ENCODE measurements around the gene ELP4.

DNA sequence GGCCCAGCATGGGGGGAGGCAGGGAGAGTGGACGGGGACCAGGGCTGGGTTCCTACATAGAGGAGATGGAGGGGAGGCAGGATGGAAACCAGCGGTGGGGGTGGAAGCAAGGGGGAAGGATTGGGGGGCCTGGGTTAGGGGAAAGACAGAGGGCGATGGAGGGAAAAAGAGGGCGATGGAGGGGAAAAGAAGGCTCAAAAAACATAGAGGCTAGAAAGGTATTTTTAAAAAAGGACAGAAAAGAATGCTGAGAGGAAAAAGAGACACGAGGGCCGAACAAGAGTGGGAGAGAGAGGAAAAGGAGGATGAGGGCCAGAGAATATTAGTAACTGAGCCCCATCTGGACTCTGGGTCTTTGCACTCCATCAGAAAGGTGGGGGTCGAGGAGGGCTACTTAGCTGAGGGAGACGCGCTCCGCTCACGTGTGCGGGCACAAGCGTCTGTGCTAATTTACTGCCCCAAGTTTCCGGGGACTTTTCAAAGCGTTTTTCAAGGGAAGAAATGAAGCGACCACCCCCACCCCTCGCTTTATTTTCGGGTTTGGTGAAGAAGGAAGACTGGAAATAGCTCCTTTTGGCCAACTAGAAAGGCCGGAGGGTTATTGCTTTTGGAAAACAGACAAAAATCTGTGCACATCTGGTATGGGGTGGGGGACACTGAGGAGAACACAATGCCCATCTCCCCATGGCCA is 287.1 kb downstream of the ELP4 start:
- TF ChIP-seq, protein P1, sequence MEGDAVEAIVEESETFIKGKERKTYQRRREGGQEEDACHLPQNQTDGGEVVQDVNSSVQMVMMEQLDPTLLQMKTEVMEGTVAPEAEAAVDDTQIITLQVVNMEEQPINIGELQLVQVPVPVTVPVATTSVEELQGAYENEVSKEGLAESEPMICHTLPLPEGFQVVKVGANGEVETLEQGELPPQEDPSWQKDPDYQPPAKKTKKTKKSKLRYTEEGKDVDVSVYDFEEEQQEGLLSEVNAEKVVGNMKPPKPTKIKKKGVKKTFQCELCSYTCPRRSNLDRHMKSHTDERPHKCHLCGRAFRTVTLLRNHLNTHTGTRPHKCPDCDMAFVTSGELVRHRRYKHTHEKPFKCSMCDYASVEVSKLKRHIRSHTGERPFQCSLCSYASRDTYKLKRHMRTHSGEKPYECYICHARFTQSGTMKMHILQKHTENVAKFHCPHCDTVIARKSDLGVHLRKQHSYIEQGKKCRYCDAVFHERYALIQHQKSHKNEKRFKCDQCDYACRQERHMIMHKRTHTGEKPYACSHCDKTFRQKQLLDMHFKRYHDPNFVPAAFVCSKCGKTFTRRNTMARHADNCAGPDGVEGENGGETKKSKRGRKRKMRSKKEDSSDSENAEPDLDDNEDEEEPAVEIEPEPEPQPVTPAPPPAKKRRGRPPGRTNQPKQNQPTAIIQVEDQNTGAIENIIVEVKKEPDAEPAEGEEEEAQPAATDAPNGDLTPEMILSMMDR (IDR thresholded peaks at IDR 0.05), result no peak
- no peak for TF ChIP-seq POLR2A (IDR thresholded peaks at IDR 0.05)
